SKM-1 treated with dmso at 0.1 percent for 144 hours (cell line): Measurements from ENCODE around the gene ESAM.
A peak's percentile ranks its signal among the peaks of the same experiment; 100 is the strongest.

Experiments used
- DNase-seq: peaks from one replicate; lab custom pipeline; 2025; ENCODE audit not compliant: unreplicated experiment; lab: John Stamatoyannopoulos, UW

ESAM gene

GRCh38 chr11:124737638-124738305, 24.3 kb downstream of the ESAM start:
- no peak for DNase-seq

- peak; percentile 73 for DNase-seq
These were observed 25.4 kb downstream of the ESAM start for GRCh38 chr11:124736736-124737135.

- peak; percentile 53 for DNase-seq
These were observed 29.9 kb downstream of the ESAM start for GRCh38 chr11:124732230-124732629.

- DNase-seq = no peak
These were observed 32.5 kb downstream of the ESAM start for GRCh38 chr11:124729571-124729970.

- DNase-seq = no peak
These were observed 34.0 kb downstream of the ESAM start for GRCh38 chr11:124728134-124728533.

GRCh38 chr11:124727474-124727873, 34.6 kb downstream of the ESAM start:
- no peak for DNase-seq

GRCh38 chr11:124725719-124726105, 36.4 kb downstream of the ESAM start:
- no peak for DNase-seq

- no peak for DNase-seq
These were observed 36.9 kb downstream of the ESAM start for GRCh38 chr11:124724979-124725718.

- no peak for DNase-seq
These were observed 39.9 kb downstream of the ESAM start for GRCh38 chr11:124722176-124722575.

- DNase-seq = no peak
These were observed 42.6 kb downstream of the ESAM start for GRCh38 chr11:124719534-124719933.

- no peak for DNase-seq
These were observed 43.3 kb downstream of the ESAM start for GRCh38 chr11:124718801-124719200.

- no peak for DNase-seq
These were observed 44.1 kb downstream of the ESAM start for GRCh38 chr11:124717786-124718651.

- DNase-seq = no peak
These were observed 44.7 kb downstream of the ESAM start for GRCh38 chr11:124717421-124717785.

GRCh38 chr11:124716591-124716990, 45.5 kb downstream of the ESAM start:
- DNase-seq = no peak

- DNase-seq = no peak
These were observed 49.7 kb downstream of the ESAM start for GRCh38 chr11:124712392-124712791.

GRCh38 chr11:124707829-124708228, 54.3 kb downstream of the ESAM start:
- DNase-seq = no peak
